Spleen (tissue), 11 donors: ENCODE results near the gene WHRN. TPM values are rescaled to one million over a fixed set of nuclear protein-coding genes. Genes with fewer than 3 reads are reported as not detected.

Source experiments
- DNase-seq: peaks from one replicate; pipeline ENCODE4 v3.0.0-alpha.2; 2020
- H3K27ac ChIP-seq, 8 donors: fragments of 200-600 bp; sonication (generic) in 7 of 8; 1 replicate in 4 of 8; 2 replicates in 4 of 8; pipeline versions ENCODE4 v1.5.0 to v1.8.0; 2016 to 2021; ENCODE audit warnings: inconsistent platforms in 4 of 8, mild to moderate bottlenecking in 4 of 8, moderate library complexity in 1 of 8
- H3K27me3 ChIP-seq, 7 donors: fragments of 200-600 bp; sonication (generic) in 6 of 7; replicated peaks in 1 of 7; 1 replicate in 4 of 7; 2 replicates in 3 of 7; pipeline versions ENCODE4 v1.5.0 to v1.8.0; 2016 to 2021; ENCODE audit warnings: inconsistent platforms in 3 of 7, mild to moderate bottlenecking in 1 of 7
- H3K36me3 ChIP-seq, 6 donors: fragments of 200-600 bp; sonication (generic) in 5 of 6; 1 replicate in 4 of 6; 2 replicates in 2 of 6; pipeline versions ENCODE4 v1.5.0 to v1.8.0; 2016 to 2021; ENCODE audit warnings: inconsistent platforms in 2 of 6
- H3K4me1 ChIP-seq, 6 donors: fragments of 200-600 bp; sonication (generic) in 5 of 6; 1 replicate in 3 of 6; 2 replicates in 3 of 6; pipeline versions ENCODE4 v1.5.0 to v1.8.0; 2016 to 2021; ENCODE audit warnings: inconsistent platforms in 3 of 6
- H3K4me3 ChIP-seq, 8 donors: fragments of 200-600 bp; sonication (generic) in 7 of 8; 1 replicate in 4 of 8; 2 replicates in 4 of 8; pipeline versions ENCODE4 v1.5.0 to v1.8.0; 2016 to 2021; ENCODE audit warnings: inconsistent platforms in 4 of 8, mild to moderate bottlenecking in 4 of 8, moderate library complexity in 2 of 8
- H3K9me3 ChIP-seq, 8 donors: fragments of 200-600 bp; sonication (generic) in 7 of 8; 1 replicate in 4 of 8; 2 replicates in 4 of 8; pipeline versions ENCODE4 v1.5.0 to v1.8.0; 2016 to 2021; ENCODE audit warnings: inconsistent platforms in 4 of 8
- CTCF ChIP-seq, 11 experiments: fragments of 200-600 bp in 7 of 11; fragments of 450-650 bp in 4 of 11; sonication (generic) in 4 of 11; IDR thresholded peaks in 8 of 11; conservative IDR thresholded peaks in 3 of 11; 1 replicate in 7 of 11; 2 replicates in 4 of 11; pipeline versions ENCODE4 v1.4.0 to v1.8.0; 2016 to 2021; ENCODE audit warnings: antibody characterized with exemption in 11 of 11, inconsistent platforms in 4 of 11, mild to moderate bottlenecking in 1 of 11
- POLR2A ChIP-seq, 3 donors: fragments of 450-650 bp; IDR thresholded peaks; one replicate each; pipeline ENCODE4 v1.5.1; 2017; ENCODE audit warnings: antibody characterized with exemption in 3 of 3, mild to moderate bottlenecking in 1 of 3
- POLR2AphosphoS5 ChIP-seq, 3 donors: sonication (generic); formaldehyde crosslinking; IDR thresholded peaks; one replicate each; pipeline ENCODE4 v1.5.1; 2017; ENCODE audit warnings: antibody characterized with exemption in 3 of 3
- WGBS, 5 donors: extraction: QIAGEN DNeasy Blood & Tissue Kit in 3 of 5; methylation state at CpG; one replicate each; pipeline versions ENCODE4 v1.1.5 to v1.1.7; 2013 to 2018; 5-methylcytosine and 5-hydroxymethylcytosine counted together
- intact Hi-C: fragments of 100-400 bp; cut with DNase I; formaldehyde crosslinking; loops from one replicate; pipeline ENCODE4 v1.15.0; 2023; ENCODE audit warnings: low total_unique reads
- polyA plus RNA-seq, 3 donors: library from polyadenylated mRNA; stranded (reverse); fragments of 200-250 nt; gene quantifications; one replicate each; pipeline ENCODE4 v1.2.1, GENCODE V29; 2013
- total RNA-seq, 7 donors: library from RNA; depleted of rRNA in 3 of 7; stranded (reverse); fragments of >200 nt in 3 of 7; fragmentation: NEBNext Ultra II Directional in 4 of 7; extraction: Animal tissue kit (Norgen Biotek cat#: 25700) in 4 of 7; gene quantifications; one replicate each; pipeline versions ENCODE4 v1.1.0 to v1.2.1, GENCODE V29; 2016 to 2021
- donor health status: healthy with polysubstance abuse.
- donor health status: DM: no; HTN: no; CAD: no; lungs with moderate emphysema.
- donor health status: DM: no; HTN: no; CAD: no.
- donor health status: Bipolar disorder and iron deficiency.
- donor health status: healthy.
- donor health status: DM: no; HTN: no; CAD: no.
- donor health status: DM: yes; HTN: yes; CAD: no.

The WHRN gene
- total and polyA plus RNA-seq, 10 donors, result 3.7 to 51.6 (median 26.8) TPM

DNA sequence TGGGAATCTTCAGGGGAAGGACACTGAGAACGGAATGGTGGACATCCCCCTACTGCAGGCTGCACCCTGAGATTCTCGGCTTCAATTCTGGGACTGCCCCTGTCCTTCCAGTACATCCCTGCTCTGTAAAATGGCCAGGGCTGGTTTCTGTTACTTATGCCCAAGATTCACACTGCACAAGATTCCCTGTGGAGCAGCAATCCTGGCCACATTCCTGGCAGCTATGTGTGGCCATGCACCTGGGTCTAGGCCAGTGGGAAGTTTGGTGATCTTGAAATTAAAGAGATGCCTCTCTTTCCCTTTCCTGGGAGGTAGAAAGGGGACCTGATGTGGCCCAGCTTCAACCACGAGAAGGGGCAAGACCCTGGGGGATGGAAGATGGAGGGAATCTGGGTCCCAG lies 27.6 kb downstream of the WHRN start:
- no peaks in the 10 kb centered on the region for H3K27me3 ChIP-seq
- 75 to 89% (median 81%) methylated on average over 3 of the region's 3 CpGs for WGBS, 5 donors
- TF ChIP-seq POLR2A (IDR thresholded peaks at IDR 0.05) (no peak), CTCF (IDR thresholded peaks at IDR 0.05 in 8 of 11, conservative IDR thresholded peaks at IDR 0.05 in 3 of 11) (no peak), POLR2AphosphoS5 (IDR thresholded peaks at IDR 0.05) (no peak)

GRCh38 chr9:114476891-114477469 lies 28.3 kb downstream of the WHRN start:
- Histone ChIP-seq H3K4me1 (peaks cover 0 to 63% (median 34%) of the 10 kb centered on the region in 6 donors), H3K9me3 (no peaks in the 10 kb centered on the region), H3K27ac (peak overlapping the region in 5 of 8 donors; percentile 12 to 63 (median 52)), H3K27me3 (no peaks in the 10 kb centered on the region), H3K36me3 (peaks cover 0 to 5% (median 0%) of the 10 kb centered on the region in 6 donors), H3K4me3 (no peak overlapping the region)
- TF ChIP-seq POLR2AphosphoS5 (IDR thresholded peaks at IDR 0.05), result peak in 2 of 3 donors; percentile 45 to 65
- TF ChIP-seq POLR2A (IDR thresholded peaks at IDR 0.05), result no peak
- intact Hi-C loops, result no loop called here
- DNase-seq, result no peak
- WGBS, 5 donors, result 69 to 79% (median 75%) methylated on average over 9 of the region's 9 CpGs

More for the DNA sequence above, 27.6 kb downstream of the WHRN start:
- Histone ChIP-seq H3K9me3 (no peaks in the 10 kb centered on the region), H3K27ac (no peak overlapping the region), H3K36me3 (peaks cover 0 to 5% (median 0%) of the 10 kb centered on the region in 6 donors), H3K4me1 (peaks cover 0 to 70% (median 36%) of the 10 kb centered on the region in 6 donors), H3K4me3 (no peak overlapping the region)
- DNase-seq, result no peak
- intact Hi-C loops, result no loop called here

- no peaks in the 10 kb centered on the region for H3K27me3 ChIP-seq
- 40 to 49% (median 45%) methylated on average over 8 of the region's 8 CpGs for WGBS, 5 donors
- intact Hi-C loops, result no loop called here
Observed at GRCh38 chr9:114475412-114476135, 29.7 kb downstream of the WHRN start.

DNA sequence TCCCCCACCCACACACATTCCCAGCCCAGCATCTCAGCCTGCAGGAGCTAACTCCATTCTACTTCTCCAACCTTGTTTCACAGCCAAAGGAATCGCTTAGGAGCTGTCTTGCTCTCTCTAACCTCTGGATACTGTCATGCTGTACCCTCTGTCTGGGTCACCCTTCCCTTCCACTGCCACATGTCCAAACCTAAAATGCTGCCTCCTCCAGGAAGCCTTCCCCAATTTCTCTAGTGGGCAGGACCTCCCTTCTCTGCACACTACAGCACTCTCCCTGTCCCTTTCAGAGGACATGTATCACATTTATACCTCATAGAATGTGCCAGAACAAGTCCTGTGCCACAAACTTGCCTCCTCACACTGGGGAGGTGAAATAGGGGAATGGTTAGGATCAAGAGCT lies 30.8 kb downstream of the WHRN start:
- Histone ChIP-seq H3K27ac (no peak overlapping the region), H3K9me3 (peaks cover 0 to 5% (median 0%) of the 10 kb centered on the region in 8 donors), H3K36me3 (peaks cover 0 to 17% (median 0%) of the 10 kb centered on the region in 6 donors), H3K4me3 (no peak overlapping the region), H3K4me1 (peaks cover 0 to 46% (median 26%) of the 10 kb centered on the region in 6 donors), H3K27me3 (no peaks in the 10 kb centered on the region)
- 88 to 93% (median 91%) methylated on average over 1 of the region's 1 CpG for WGBS, 5 donors
- intact Hi-C loops, result no loop called here
- TF ChIP-seq POLR2AphosphoS5 (IDR thresholded peaks at IDR 0.05) (no peak), CTCF (IDR thresholded peaks at IDR 0.05 in 8 of 11, conservative IDR thresholded peaks at IDR 0.05 in 3 of 11) (no peak), POLR2A (IDR thresholded peaks at IDR 0.05) (no peak)
- DNase-seq, result no peak

More at GRCh38 chr9:114475412-114476135, 29.7 kb downstream of the WHRN start:
- Histone ChIP-seq H3K4me1 (peaks cover 0 to 51% (median 27%) of the 10 kb centered on the region in 6 donors), H3K9me3 (no peaks in the 10 kb centered on the region), H3K27ac (no peak overlapping the region), H3K4me3 (no peak overlapping the region), H3K36me3 (peaks cover 0 to 5% (median 0%) of the 10 kb centered on the region in 6 donors)
- DNase-seq, result no peak
- TF ChIP-seq POLR2AphosphoS5 (IDR thresholded peaks at IDR 0.05) (no peak), POLR2A (IDR thresholded peaks at IDR 0.05) (no peak), CTCF (IDR thresholded peaks at IDR 0.05 in 8 of 11, conservative IDR thresholded peaks at IDR 0.05 in 3 of 11) (no peak)
